Iris pigment epithelial cell (primary cell): ENCODE data around the gene CCDC112.
A peak's percentile ranks its signal among the peaks of the same experiment; 100 is the strongest.
"Not testable (repeated sequence)": the region's sequence is repeated elsewhere in the genome, so short reads cannot be mapped to it uniquely, and the experiment has no call there.

Source experiments
- DNase-seq: peaks from one replicate; pipeline ENCODE4 v3.0.0-alpha.2; 2011; ENCODE audit warnings: low read depth

CCDC112 gene

DNA sequence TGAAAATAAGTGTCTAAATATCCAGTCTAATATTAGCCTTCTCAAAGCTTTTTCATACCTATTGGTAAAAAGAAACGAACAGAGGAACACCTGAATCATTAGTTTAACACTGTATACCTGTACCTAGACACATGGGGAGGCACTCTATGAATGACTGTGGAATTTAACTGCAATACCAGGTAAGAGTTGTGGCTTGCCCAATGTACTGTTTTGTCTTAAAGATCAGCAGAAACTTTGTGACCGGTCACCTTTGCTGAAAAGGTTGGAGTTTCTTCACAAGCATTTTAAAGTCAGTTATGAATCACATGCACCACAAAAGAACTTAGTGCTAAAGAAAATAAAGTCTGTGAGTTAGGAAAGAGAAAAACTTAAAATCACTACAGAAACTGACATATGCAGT is 36.2 kb downstream of the CCDC112 start:
- DNase-seq: no peak

- peak; percentile 41 for DNase-seq
Observed at GRCh38 chr5:115257981-115258380, 38.5 kb downstream of the CCDC112 start.

DNA sequence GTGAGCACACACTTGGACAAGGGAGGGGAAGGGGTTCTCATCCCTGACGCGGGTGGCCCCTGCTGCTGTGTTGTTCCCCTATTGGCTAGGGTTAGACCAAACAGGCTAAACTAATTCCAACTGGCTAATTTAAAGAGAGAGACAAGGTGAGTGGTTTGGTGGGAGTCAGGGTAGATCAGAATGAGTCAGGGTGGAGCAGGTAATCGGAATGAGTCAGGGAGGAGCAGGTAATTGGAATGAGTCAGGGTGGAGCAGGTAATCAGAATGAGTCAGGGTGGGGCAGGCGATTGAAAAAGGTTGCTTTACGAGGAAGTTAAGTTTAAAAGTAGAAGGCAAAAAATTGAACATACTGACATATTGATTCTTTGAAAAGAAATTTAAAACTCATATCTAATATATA is 47.1 kb downstream of the CCDC112 start:
- not testable (repeated sequence) for DNase-seq

- DNase-seq: peak; percentile 38
Observed at GRCh38 chr5:115246361-115246991, 50.0 kb downstream of the CCDC112 start.

- DNase-seq: peak; percentile 63
Observed at GRCh38 chr5:115243412-115243811, 53.0 kb downstream of the CCDC112 start.

- DNase-seq: peak; percentile 23
Observed at GRCh38 chr5:115241881-115242642, 54.4 kb downstream of the CCDC112 start.

DNA sequence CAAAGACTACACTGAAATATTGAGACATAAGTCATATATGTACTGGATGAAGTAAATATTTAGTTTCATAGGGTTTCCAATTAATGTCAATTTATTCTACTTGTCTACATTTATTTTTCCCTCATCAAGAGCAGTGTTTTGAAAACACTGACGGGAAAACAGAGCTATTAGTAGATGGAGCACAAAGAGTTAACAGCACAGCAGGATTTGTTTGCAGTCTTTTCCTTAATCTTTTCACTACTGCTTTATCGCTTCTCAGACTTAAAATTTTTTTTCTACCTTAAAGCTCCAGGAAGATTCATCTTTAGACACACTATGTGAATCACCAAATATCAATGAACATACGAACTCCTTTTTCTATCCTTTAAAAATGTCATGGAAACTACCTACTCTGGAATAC is 59.4 kb downstream of the CCDC112 start:
- no peak for DNase-seq

GRCh38 chr5:115236599-115236998 is 59.9 kb downstream of the CCDC112 start:
- DNase-seq: no peak

GRCh38 chr5:115231598-115231997 is 64.9 kb downstream of the CCDC112 start:
- DNase-seq: no peak

DNA sequence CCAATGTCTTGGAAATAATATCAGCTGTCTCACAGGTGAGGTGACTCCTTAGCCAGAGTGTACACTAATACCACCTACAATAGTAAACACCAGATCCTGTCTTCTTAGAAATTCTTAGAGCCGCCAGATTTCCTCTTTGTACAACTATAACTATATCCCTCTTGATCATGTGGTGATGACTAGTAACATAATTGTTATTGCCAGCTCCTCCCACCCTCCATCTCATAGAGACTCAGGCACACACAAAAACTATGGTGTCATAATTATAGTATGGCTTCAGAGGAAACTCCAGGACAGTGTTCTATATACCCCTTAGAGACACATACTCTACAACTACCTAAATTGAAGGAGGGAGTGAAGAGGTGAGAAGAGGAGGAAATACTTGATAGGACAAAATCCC is 66.8 kb downstream of the CCDC112 start:
- no peak for DNase-seq

GRCh38 chr5:115227281-115227680 is 69.2 kb downstream of the CCDC112 start:
- no peak for DNase-seq
